ENCODE measurements around the gene EXOC5.

DNA sequence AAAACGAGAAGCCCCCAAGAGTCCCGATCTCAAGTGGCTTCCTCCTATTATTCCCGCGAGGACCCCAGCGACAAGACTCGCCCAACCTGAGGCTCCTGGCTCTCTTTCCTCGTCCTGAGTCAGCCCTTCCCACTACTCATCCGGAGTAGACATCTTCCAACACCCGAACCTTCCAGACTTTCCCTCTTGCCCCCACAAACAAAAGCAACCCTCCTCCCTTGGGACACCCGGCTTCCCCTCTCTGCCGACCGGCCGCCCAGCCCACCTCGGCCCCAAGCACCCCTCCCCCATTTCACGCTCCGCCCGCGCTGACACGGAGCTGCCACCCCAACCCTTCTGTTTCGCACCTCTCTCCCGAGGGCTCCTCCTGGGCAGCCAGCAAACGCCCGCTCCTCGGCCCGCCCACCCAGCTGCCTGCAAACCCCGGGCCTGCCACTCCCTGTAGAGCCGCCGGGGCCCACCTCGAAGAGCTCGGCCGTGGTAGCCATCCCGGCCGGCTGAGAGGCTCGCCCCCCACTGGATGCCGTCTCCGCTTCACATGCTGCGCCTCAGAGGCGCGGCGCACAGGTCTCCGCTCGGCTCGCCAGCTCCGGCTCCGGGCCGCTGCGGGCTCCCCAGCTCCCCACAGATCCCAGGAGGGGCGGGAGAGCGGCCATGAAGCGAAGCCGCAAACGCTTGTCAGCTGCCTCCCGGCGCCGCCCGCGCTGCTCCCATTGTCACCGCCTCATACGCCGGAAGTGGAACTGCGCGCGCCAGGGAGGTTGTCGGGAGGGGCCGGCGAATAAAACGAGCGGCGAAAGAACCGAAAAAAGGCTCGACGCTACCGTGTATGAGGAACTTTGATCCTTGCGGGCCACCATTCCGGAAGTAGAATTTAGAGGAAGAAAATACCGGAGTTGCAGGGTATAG is at the start of gene EXOC5, which contains the start of gene AP5M1:
- TF ChIP-seq, protein P1, sequence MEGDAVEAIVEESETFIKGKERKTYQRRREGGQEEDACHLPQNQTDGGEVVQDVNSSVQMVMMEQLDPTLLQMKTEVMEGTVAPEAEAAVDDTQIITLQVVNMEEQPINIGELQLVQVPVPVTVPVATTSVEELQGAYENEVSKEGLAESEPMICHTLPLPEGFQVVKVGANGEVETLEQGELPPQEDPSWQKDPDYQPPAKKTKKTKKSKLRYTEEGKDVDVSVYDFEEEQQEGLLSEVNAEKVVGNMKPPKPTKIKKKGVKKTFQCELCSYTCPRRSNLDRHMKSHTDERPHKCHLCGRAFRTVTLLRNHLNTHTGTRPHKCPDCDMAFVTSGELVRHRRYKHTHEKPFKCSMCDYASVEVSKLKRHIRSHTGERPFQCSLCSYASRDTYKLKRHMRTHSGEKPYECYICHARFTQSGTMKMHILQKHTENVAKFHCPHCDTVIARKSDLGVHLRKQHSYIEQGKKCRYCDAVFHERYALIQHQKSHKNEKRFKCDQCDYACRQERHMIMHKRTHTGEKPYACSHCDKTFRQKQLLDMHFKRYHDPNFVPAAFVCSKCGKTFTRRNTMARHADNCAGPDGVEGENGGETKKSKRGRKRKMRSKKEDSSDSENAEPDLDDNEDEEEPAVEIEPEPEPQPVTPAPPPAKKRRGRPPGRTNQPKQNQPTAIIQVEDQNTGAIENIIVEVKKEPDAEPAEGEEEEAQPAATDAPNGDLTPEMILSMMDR (IDR thresholded peaks at IDR 0.05) = peak in 1 of 6 experiments; percentile 22
- TF ChIP-seq POLR2A (IDR thresholded peaks at IDR 0.05) = peak in 1 of 2 donors; percentile 81
